Panc1 (cell line): ENCODE measurements around the gene PSMD3. TPM values are rescaled to one million over a fixed set of nuclear protein-coding genes. Genes with fewer than 3 reads are reported as not detected.

Experiments used
- ATAC-seq: fragments of 200-7000 bp; cut with Tn5 transposase; 2 replicates; pipeline ENCODE4 v1.9.1; 2020; ENCODE audit warnings: mild to moderate bottlenecking, moderate library complexity
- BruUV-seq: library from RNA; stranded (reverse); fragments of 400-500 nt; replicated peaks from 2 replicates; lab custom pipeline; 2021; lab: Mats Ljungman, UMichigan
- CTCF ChIA-PET: fragments of 300-600 bp; sonication (Branson Sonifier 250); formaldehyde crosslinking; loops from one replicate; lab custom pipeline; 2022; ENCODE audit warnings: antibody characterized with exemption; lab: Charles Lee
- POLR2A ChIA-PET: fragments of 300-600 bp; sonication (Branson Sonifier 250); formaldehyde crosslinking; loops from one replicate; lab custom pipeline; 2022; ENCODE audit warnings: antibody characterized with exemption; lab: Charles Lee
- DNase-seq: peaks from one replicate; pipeline ENCODE4 v3.0.0-alpha.2; 2010; ENCODE audit warnings: low read depth, low spot score
- H3K27ac ChIP-seq: 2 replicates; pipeline ENCODE4 v1.5.1; 2011; ENCODE audit warnings: mild to moderate bottlenecking, low read length, inconsistent platforms
- H3K27me3 ChIP-seq: fragments of 200-500 bp; sonication (Bioruptor generic); 2 replicates; pipeline ENCODE4 v1.6.0; 2014; ENCODE audit warnings: low read length, inconsistent platforms; ENCODE audit not compliant: control insufficient read depth, insufficient read depth
- H3K36me3 ChIP-seq: fragments of 200-500 bp; sonication (Bioruptor generic); 2 replicates; pipeline ENCODE4 v1.5.1; 2014; ENCODE audit warnings: inconsistent platforms, mild to moderate bottlenecking, low read length, moderate library complexity; ENCODE audit not compliant: control insufficient read depth, insufficient read depth
- H3K4me1 ChIP-seq: 2 replicates; pipeline ENCODE4 v1.5.1; 2011; ENCODE audit warnings: inconsistent platforms, mild to moderate bottlenecking, low read length, moderate library complexity; ENCODE audit not compliant: control insufficient read depth, insufficient read depth
- H3K4me3 ChIP-seq, 2 experiments: 2 replicates each; pipeline ENCODE4 v1.5.1; 2011 to 2012; ENCODE audit warnings: low read depth in 2 of 2, low read length in 2 of 2, mild to moderate bottlenecking in 2 of 2, inconsistent platforms in 1 of 2, moderate library complexity in 1 of 2
- H3K9me3 ChIP-seq: fragments of 200-500 bp; sonication (Bioruptor generic); 2 replicates; pipeline ENCODE4 v1.5.1; 2014; ENCODE audit warnings: low read depth, mild to moderate bottlenecking, inconsistent platforms, low read length, moderate library complexity; ENCODE audit not compliant: control insufficient read depth, insufficient read depth
- POLR2AphosphoS5 ChIP-seq: IDR thresholded peaks from 2 replicates; pipeline ENCODE4 v1.6.1; 2012; ENCODE audit warnings: mild to moderate bottlenecking, low read depth, low read length, moderate library complexity
- SIN3A ChIP-seq: IDR thresholded peaks from 2 replicates; pipeline ENCODE4 v1.6.1; 2012; ENCODE audit warnings: low read depth, mild to moderate bottlenecking, low read length, moderate library complexity, borderline replicate concordance; ENCODE audit not compliant: insufficient read depth
- TCF7L2 ChIP-seq: IDR thresholded peaks from 2 replicates; pipeline ENCODE4 v1.6.1; 2011; ENCODE audit warnings: mild to moderate bottlenecking, low read depth, low read length, inconsistent platforms
- in situ Hi-C: cut with HindIII; loops from 2 replicates; pipeline ENCODE4 v1.10.0; 2016; ENCODE audit warnings: low sequenced_read_pairs, low pct_unique_long_range_greater_than_20kb
- intact Hi-C: fragments of 100-400 bp; cut with micrococcal nuclease; formaldehyde crosslinking; loops from one replicate; pipeline ENCODE4 v1.10.0; 2022; ENCODE audit not compliant: unreplicated experiment
- total RNA-seq: library from RNA; stranded (reverse); gene quantifications from one replicate; pipeline ENCODE4 v1.2.1, GENCODE V29; 2021; ENCODE audit not compliant: unreplicated experiment
- TF ChIP-seq, protein P1 (sequence below), 2 experiments: IDR thresholded peaks; 2 replicates each; pipeline ENCODE4 v1.6.1; 2011 to 2012; ENCODE audit warnings: low read depth in 2 of 2, control low read depth in 1 of 2, low read length in 1 of 2, mild to moderate bottlenecking in 1 of 2, moderate library complexity in 1 of 2; ENCODE audit not compliant: insufficient read depth in 1 of 2
- TF ChIP-seq, protein P2 (sequence below): fragments of 450-650 bp; IDR thresholded peaks from 2 replicates; pipeline ENCODE4 v1.5.1; 2017; ENCODE audit warnings: mild to moderate bottlenecking

PSMD3 gene
- total RNA-seq, 1 experiment from 2014 or later = 175 TPM

DNA sequence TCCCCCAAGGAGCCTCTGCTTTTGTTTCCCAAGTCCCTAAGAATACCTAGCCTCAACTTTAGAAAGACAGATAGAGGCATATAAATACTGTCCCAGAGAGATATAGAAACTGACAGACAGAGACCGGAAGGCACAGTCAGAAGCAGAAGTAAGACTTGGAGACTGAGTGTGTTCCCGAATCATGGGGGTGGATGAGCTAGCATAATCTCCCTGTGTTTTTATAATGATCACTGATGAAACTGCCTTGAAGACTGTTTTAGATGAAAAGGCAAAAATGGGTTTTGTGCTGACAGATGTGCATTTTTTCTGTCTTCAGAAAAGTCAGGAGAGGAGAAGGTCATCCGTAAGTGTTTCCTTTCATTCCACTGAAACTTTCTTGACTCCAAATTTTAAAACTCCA is 8.3 kb upstream of the PSMD3 start:
- ATAC-seq (no peak), DNase-seq (no peak)
- BruUV-seq = no TSS peak
- H3K36me3 ChIP-seq = no peaks in the 10 kb centered on the region
- ChIA-PET CTCF (no interaction called here), POLR2A (interaction anchor here (0.6 kb wide), 1 partner anchor 18 kb away, joined by 4 read pairs; no protein-coding TSS in a partner anchor)
- peaks cover 3% of the 10 kb centered on the region; the same call in 1 of the 2 replicates for H3K27me3 ChIP-seq
- no peaks in the 10 kb centered on the region for H3K4me1 ChIP-seq
- no peaks in the 10 kb centered on the region for H3K9me3 ChIP-seq
- no peak overlapping the region for H3K4me3 ChIP-seq
- no peak overlapping the region for H3K27ac ChIP-seq
- intact Hi-C loops (loop anchor here (10.0 kb wide), 1 partner anchor 97 kb away; no protein-coding TSS in a partner anchor), in situ Hi-C loops (no loop called here)
- TF ChIP-seq POLR2AphosphoS5 = no peak
- TF ChIP-seq, protein P1, sequence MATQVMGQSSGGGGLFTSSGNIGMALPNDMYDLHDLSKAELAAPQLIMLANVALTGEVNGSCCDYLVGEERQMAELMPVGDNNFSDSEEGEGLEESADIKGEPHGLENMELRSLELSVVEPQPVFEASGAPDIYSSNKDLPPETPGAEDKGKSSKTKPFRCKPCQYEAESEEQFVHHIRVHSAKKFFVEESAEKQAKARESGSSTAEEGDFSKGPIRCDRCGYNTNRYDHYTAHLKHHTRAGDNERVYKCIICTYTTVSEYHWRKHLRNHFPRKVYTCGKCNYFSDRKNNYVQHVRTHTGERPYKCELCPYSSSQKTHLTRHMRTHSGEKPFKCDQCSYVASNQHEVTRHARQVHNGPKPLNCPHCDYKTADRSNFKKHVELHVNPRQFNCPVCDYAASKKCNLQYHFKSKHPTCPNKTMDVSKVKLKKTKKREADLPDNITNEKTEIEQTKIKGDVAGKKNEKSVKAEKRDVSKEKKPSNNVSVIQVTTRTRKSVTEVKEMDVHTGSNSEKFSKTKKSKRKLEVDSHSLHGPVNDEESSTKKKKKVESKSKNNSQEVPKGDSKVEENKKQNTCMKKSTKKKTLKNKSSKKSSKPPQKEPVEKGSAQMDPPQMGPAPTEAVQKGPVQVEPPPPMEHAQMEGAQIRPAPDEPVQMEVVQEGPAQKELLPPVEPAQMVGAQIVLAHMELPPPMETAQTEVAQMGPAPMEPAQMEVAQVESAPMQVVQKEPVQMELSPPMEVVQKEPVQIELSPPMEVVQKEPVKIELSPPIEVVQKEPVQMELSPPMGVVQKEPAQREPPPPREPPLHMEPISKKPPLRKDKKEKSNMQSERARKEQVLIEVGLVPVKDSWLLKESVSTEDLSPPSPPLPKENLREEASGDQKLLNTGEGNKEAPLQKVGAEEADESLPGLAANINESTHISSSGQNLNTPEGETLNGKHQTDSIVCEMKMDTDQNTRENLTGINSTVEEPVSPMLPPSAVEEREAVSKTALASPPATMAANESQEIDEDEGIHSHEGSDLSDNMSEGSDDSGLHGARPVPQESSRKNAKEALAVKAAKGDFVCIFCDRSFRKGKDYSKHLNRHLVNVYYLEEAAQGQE (IDR thresholded peaks at IDR 0.05; ENCODE audit: insufficient read depth in 1 of 2, low read depth in 2 of 2, low read length in 1 of 2) = no peak
- TF ChIP-seq, protein P2, sequence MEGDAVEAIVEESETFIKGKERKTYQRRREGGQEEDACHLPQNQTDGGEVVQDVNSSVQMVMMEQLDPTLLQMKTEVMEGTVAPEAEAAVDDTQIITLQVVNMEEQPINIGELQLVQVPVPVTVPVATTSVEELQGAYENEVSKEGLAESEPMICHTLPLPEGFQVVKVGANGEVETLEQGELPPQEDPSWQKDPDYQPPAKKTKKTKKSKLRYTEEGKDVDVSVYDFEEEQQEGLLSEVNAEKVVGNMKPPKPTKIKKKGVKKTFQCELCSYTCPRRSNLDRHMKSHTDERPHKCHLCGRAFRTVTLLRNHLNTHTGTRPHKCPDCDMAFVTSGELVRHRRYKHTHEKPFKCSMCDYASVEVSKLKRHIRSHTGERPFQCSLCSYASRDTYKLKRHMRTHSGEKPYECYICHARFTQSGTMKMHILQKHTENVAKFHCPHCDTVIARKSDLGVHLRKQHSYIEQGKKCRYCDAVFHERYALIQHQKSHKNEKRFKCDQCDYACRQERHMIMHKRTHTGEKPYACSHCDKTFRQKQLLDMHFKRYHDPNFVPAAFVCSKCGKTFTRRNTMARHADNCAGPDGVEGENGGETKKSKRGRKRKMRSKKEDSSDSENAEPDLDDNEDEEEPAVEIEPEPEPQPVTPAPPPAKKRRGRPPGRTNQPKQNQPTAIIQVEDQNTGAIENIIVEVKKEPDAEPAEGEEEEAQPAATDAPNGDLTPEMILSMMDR = no peak
- no peak for TF ChIP-seq SIN3A
- no peak for TF ChIP-seq TCF7L2

DNA sequence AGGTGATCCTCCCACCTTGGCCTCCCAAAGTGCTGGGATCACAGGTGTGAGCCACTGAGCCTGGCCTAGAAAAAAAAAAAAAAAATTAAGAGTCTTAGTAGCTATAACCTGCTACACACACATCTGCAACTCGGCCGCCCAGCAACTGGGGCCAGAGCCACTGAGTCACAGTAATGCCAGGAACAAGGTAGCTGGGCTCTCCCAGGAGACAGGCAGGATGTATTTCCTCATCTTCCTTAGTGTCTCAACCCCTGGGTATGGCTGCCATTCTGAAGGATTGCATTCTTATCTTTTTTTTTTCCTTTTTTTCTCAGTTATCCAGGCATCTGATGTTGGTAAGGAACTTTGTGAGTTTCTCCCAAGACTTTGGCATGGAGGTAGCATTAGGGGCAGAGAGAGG is 7.1 kb upstream of the PSMD3 start:
- POLR2A ChIA-PET = no interaction called here
- DNase-seq (no peak), ATAC-seq (no peak)
- no peak for TF ChIP-seq POLR2AphosphoS5
- TF ChIP-seq, protein P1 (IDR thresholded peaks at IDR 0.05; ENCODE audit: insufficient read depth in 1 of 2, low read depth in 2 of 2, low read length in 1 of 2) = no peak
- no peak for TF ChIP-seq SIN3A
- TF ChIP-seq, protein P2 = no peak
- no peak for TF ChIP-seq TCF7L2
- in situ Hi-C loops (no loop called here), intact Hi-C loops (loop anchor here (10.0 kb wide), 1 partner anchor 99 kb away; no protein-coding TSS in a partner anchor)
- H3K4me3 ChIP-seq = no peak overlapping the region
- BruUV-seq = no TSS peak
- H3K27me3 ChIP-seq = peaks cover 6% of the 10 kb centered on the region; the same call in 1 of the 2 replicates
- no peaks in the 10 kb centered on the region for H3K36me3 ChIP-seq
- H3K4me1 ChIP-seq = no peaks in the 10 kb centered on the region
- H3K27ac ChIP-seq = no peak overlapping the region
- H3K9me3 ChIP-seq = no peaks in the 10 kb centered on the region
- CTCF ChIA-PET = no interaction called here
